ENCODE data around the gene USP32. TPM values are rescaled to one million over a fixed set of nuclear protein-coding genes. Genes with fewer than 3 reads are reported as not detected.

The USP32 gene
- total RNA-seq, 1 donor, result 59.1 TPM

DNA sequence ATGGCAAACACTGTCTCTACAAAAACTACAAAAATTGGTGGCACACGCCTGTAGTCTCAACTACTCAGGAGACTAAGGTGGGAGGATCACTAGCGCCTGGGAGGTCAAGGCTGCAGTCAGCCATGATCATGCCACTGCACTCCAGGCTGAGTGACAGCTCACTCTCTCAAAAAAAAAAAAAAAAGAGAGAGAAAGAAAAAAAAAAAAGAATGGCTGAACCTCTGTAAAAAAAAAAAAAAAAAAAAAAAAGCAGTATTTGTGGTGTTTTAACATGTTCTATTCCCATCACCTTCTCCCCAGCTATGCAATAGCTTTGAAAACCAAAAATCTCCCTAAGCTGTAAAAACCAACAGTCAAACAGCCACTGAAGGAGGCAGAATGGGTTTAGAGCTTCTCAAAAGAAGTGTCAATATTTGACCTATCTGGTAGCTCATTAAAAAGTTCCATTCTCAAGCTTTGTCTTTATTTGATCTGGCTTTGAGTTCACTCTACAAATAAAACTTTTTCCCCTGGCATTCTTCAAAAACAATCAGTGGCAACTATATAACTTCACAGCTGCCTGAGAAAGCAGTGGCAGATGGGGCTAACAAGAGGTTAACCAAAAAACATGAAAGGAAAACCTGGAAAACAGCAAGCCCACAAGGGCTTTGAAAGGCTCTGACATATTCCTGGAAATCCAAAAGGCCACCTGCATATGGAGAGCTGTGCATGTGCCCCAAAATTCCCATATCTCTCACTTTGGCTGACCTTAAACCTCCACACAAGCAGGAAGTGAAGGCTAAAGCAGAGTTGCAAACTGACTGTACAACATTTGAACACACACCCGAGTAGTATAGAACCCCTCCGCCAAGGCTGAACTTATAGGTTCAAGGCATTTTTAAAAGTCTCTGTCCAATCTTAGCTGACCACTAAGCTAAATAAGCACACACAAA, 36.0 kb downstream of the USP32 start:
- TF ChIP-seq, protein P1, sequence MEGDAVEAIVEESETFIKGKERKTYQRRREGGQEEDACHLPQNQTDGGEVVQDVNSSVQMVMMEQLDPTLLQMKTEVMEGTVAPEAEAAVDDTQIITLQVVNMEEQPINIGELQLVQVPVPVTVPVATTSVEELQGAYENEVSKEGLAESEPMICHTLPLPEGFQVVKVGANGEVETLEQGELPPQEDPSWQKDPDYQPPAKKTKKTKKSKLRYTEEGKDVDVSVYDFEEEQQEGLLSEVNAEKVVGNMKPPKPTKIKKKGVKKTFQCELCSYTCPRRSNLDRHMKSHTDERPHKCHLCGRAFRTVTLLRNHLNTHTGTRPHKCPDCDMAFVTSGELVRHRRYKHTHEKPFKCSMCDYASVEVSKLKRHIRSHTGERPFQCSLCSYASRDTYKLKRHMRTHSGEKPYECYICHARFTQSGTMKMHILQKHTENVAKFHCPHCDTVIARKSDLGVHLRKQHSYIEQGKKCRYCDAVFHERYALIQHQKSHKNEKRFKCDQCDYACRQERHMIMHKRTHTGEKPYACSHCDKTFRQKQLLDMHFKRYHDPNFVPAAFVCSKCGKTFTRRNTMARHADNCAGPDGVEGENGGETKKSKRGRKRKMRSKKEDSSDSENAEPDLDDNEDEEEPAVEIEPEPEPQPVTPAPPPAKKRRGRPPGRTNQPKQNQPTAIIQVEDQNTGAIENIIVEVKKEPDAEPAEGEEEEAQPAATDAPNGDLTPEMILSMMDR (IDR thresholded peaks at IDR 0.05; ENCODE audit: insufficient read depth, low read length), result no peak

DNA sequence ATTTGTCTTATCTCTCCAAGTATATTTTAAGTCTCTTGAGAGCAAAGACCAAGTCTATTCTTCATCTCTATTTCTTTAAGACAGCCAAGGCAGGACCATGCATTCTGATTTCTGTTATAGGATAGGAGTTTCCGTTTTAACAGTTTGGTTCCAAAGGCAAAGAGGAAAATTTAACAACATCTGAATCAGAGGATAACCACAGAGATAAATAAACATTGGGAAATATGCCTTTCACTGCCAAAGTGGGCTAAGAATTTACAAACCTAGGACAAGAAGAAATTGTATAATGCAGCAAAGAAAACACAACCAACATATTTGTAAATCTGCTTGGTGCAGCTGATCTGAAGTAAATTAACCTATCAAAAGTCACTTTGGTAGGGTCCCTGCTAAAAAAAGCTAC, 37.7 kb downstream of the USP32 start:
- H3K4me3 ChIP-seq (ENCODE audit: low read depth, low read length), result no peak overlapping the region
- TF ChIP-seq, protein P1 (IDR thresholded peaks at IDR 0.05; ENCODE audit: insufficient read depth, low read length), result no peak
- DNase-seq (ENCODE audit: low read depth), result peak; percentile 88

More for the DNA sequence above, 36.0 kb downstream of the USP32 start:
- no peak overlapping the region for H3K4me3 ChIP-seq (ENCODE audit: low read depth, low read length)
- no peak for DNase-seq (ENCODE audit: low read depth)

DNA sequence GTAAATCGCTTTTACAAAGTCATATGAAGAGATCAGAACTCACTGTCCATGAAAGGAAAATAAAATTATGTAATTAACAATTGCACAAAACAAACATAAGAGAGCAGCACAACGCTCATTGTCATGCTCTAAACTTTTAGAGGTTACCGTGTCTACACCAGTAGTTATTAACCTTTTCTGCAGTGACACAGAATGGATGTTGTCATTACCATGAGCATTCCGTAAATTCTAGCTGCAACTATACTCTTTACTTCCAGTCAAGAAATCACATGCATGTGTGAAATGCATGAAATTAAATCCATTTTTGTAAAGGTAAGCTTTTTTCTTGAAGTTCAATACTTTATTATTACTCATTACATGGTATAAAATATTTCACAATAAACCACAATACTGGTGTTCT, 38.2 kb downstream of the USP32 start:
- TF ChIP-seq, protein P1 (IDR thresholded peaks at IDR 0.05; ENCODE audit: insufficient read depth, low read length), result no peak
- no peak overlapping the region for H3K4me3 ChIP-seq (ENCODE audit: low read depth, low read length)
- no peak for DNase-seq (ENCODE audit: low read depth)

DNA sequence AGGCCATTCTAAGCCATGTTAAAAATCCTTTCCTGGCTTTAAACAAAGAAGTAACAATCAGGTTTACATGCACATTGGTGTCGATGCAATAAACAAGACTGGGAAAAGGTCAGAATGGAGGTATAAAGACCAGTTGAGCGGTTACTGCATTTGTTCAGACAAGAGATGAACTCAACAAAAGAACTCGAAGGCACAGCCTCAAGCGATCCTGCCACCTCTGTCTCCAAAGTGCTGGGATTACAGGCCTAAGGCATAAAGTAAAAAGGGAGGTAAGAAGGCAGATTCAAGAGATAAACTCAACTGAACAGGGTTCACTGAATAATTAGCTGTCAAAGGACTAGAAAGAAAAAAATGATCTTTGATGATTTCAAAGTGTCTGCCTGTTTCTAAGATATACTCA, 39.4 kb downstream of the USP32 start:
- DNase-seq (ENCODE audit: low read depth), result no peak
- TF ChIP-seq, protein P1 (IDR thresholded peaks at IDR 0.05; ENCODE audit: insufficient read depth, low read length), result no peak
- no peak overlapping the region for H3K4me3 ChIP-seq (ENCODE audit: low read depth, low read length)

DNA sequence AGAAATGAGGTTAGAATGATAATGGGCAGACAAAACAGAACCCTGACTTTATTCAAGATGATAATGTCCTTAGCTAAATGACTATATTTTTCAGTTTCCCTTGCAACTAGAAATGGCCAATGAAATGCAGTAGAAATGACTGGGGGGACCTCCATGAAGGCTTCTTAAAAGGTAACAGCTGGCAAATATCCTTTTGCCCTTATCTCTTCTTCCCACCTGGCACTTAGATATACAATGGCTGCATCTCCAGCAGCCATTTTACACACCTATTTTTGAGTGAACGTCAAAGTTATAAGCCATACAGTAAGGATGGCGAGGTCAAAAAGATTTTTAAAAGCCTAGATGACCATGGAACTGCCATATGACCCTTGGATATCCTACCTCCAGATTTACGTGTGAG, 39.9 kb downstream of the USP32 start:
- H3K4me3 ChIP-seq (ENCODE audit: low read depth, low read length), result no peak overlapping the region
- DNase-seq (ENCODE audit: low read depth), result no peak
- TF ChIP-seq, protein P1 (IDR thresholded peaks at IDR 0.05; ENCODE audit: insufficient read depth, low read length), result no peak

DNA sequence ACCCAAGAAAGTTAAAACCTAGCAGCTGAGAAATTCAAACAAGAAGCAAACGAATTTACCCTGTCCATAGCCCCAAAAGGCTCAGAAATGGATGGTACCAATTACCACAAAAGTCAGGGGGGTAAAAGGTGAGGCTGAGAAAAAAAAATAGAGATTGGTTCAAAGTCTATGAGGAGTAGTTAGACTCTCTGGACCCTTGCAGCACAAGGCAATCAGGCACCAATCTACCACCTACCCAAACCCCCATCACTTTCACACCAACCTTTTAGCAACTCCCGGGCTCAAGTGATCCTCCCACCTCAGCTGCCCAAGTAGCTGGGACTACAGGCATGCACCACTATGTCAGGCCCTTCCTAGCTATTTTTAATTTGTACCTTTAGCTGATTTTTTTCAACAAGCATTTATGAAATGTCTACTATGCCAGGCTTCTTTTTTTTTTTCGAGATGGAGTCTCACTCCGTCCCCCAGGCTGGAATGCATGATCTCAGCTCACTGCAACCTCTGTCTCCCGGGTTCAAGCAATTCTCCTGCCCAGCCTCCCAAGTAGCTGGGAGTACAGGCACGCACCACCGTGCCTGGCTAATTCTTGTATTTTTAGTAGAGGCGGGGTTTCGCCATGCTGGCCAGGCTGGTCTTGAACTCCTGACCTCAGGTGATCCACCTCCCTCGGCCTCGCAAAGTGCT, 40.8 kb downstream of the USP32 start:
- DNase-seq (ENCODE audit: low read depth), result no peak
- TF ChIP-seq, protein P1 (IDR thresholded peaks at IDR 0.05; ENCODE audit: insufficient read depth, low read length), result no peak
- H3K4me3 ChIP-seq (ENCODE audit: low read depth, low read length), result no peak overlapping the region
